SHP77 treated with DMSO at 0.1 percent for 48 hours (cell line): ENCODE data around the gene DCUN1D4.
"Not testable (repeated sequence)": the region's sequence is repeated elsewhere in the genome, so short reads cannot be mapped to it uniquely, and the experiment has no call there.

Experiments used
- DNase-seq: peaks from one replicate; lab custom pipeline; 2025; lab: John Stamatoyannopoulos, UW

DCUN1D4 gene

GRCh38 chr4:51895158-51895557, 52.2 kb downstream of the DCUN1D4 start:
- DNase-seq = no peak

- peak; percentile 49 for DNase-seq
Measured at GRCh38 chr4:51895816-51896408, 53.0 kb downstream of the DCUN1D4 start.

- DNase-seq = no peak
Measured at GRCh38 chr4:51901363-51901762, 58.4 kb downstream of the DCUN1D4 start.

DNA sequence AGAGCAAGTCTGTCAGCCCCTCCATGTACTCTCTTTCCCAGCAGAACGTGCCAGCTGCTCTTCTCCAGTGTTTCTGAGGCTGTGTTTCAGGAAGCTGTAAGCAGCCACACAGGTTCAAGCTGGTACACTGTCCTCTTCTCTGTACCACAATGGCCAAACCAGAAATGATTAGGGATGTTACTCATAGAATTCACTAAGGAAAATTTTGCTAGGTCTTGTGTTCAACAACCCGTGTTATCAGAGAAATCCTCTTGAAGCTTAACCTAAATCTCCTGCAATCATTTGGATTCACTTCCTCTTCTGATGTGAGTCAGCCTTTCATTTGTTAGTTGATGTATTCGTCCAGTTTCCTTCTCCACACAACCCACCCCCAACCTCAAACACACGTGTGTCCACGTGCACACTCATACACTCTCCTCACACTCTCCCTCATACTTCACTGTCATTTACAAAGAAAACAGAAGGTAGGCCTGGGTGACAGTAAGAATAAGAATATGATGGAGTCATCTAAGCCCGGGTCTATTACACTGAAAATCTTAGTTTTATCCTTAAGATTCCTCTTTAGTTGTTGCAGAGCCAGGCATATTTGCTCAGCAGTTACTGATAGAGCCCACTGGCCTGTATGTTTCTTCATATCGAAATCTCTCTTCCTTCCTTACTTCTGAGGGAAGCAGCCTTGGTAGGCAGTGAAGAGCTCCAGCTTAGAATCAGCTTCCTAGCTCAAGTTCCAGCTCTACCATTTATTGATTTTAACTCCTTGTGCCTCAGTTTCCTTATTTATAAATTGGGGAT, 63.4 kb downstream of the DCUN1D4 start:
- DNase-seq = no peak

- DNase-seq = no peak
Measured at GRCh38 chr4:51907006-51907669, 64.2 kb downstream of the DCUN1D4 start.

- DNase-seq = no peak
Measured at GRCh38 chr4:51909236-51909703, 66.3 kb downstream of the DCUN1D4 start.

- no peak for DNase-seq
Measured at GRCh38 chr4:51918251-51918650, 75.3 kb downstream of the DCUN1D4 start.

- no peak for DNase-seq
Measured at GRCh38 chr4:51923343-51923742, 80.4 kb downstream of the DCUN1D4 start.

DNA sequence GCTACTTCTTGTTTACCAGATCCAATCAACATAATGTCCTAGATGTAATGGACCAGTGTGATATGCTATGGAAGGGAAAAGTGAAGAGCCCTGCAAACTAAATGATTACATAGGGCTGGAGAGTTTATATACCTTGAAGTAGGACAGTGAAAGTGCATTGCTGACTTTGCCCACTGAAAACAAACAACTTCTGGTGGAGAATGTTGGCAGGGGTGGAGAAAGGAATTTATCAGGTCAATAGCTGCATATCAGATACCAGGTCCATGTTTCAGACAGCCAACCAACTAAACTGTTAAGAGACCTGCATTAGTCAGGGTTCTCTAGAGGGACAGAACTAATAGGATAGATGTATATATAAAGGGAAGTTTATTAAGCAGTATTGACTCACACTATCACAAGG, 82.4 kb downstream of the DCUN1D4 start:
- no peak for DNase-seq

GRCh38 chr4:51930557-51930956, 87.6 kb downstream of the DCUN1D4 start:
- DNase-seq = no peak

DNA sequence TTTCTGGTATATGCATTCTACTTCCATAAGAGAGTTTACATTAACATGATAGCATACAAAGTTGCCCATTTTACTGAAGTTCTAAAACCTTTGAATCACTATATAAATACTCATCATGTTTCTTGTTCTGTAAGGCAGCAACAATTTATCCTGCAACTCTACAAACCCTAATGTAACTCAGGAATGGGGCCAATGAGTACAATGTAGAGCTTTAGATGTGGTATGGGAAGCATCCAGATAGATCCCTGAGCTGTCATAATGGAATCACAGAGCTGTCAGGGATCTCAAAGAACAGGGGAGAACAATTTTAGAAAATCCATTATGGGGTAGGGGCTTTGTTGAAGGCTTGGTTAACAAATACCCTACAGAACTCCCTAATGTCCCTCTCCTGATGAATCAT, 88.5 kb downstream of the DCUN1D4 start:
- no peak for DNase-seq

- DNase-seq = no peak
Measured at GRCh38 chr4:51932261-51932660, 89.3 kb downstream of the DCUN1D4 start.

- DNase-seq = no peak
Measured at GRCh38 chr4:51932684-51933083, 89.7 kb downstream of the DCUN1D4 start.

DNA sequence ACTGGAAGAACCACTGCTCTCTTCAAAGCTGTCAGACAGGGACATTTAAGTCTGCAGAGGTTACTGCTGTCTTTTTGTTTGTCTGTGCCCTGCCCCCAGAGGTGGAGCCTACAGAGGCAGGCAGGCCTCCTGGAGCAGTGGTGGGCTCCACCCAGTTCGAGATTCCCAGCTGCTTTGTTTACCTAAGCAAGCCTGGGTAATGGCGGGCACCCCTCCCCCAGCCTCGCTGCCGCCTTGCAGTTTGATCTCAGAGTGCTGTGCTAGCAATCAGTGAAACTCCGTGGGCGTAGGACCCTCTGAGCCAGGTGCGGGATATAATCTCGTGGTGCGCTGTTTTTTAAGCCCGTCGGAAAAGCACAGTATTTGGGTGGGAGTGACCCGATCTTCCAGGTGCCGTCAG, 97.5 kb downstream of the DCUN1D4 start:
- DNase-seq = not testable (repeated sequence)

GRCh38 chr4:51942108-51942832, 99.3 kb downstream of the DCUN1D4 start:
- no peak for DNase-seq

DNA sequence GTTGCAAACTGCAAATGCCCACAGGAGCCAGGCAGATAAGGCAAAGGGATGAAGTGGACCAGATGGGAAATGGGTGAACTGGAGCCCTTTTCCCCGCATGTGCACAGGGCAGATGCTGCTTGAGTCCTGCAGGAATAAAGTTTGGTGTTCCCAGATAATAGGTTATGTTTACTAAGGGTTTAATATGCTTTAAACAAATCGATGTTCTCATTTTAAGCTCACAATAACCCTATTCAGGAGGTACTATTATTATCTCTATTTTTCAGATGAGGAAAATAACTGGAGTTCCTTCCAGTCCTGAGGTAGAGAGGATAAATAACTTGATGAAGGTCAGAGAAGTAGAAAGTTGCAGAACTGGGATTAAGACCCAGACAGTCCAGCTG, 99.9 kb downstream of the DCUN1D4 start:
- no peak for DNase-seq

DNA sequence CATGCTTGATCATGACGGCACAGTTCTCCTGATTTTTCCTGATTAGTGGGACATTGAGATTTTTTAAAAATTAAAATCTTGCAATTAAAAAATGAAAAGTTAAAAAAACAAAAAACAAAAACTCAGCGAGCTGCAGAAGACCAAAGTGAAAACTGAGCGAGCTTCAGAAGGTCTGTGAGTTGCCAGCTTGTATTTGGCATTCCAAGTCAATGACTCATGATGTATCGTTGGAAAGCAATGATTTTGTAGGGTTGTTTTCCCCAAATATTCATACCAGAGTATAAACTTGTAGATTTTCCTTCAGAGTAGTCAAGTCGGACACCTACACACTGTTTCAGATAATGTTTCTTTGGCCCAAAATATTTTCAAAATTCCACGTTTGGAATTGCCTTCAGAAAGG, 100.3 kb downstream of the DCUN1D4 start:
- no peak for DNase-seq

GRCh38 chr4:51958199-51958968, 115.4 kb downstream of the DCUN1D4 start:
- DNase-seq = no peak

GRCh38 chr4:51960486-51960885, 117.5 kb downstream of the DCUN1D4 start:
- DNase-seq = no peak

DNA sequence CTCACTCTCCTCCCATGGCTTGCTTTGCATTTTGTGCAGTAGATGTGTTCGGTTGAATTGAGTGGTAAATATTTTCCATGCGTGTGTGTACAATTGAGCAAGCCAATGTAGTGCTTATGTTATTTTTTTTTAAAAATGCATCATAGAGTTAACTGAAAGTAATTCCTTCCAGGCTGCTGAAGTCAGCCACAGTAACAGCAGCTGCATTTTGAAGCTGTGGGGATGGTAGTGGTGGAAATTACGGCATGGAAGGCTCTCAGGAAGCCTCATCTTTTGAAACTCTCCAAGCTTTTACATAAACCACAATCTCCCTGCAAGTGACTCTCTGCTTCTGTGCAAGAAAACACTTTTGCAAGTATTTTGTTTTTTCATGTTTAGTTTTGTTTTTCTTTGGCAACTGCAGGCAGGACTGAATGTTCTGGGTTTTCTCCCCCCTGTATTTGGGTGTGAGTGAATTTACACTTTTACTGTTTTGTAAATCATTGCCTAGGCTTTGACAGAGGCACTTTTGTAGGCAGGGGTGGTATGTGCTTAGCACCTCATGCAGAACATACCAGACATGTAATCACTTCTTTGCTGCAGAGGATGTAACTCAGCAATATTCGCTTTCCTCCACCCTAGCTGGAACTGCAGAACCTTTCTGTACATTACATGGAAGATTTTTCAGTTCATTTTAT, 121.0 kb downstream of the DCUN1D4 start:
- DNase-seq = no peak

GRCh38 chr4:51965862-51966261, 122.9 kb downstream of the DCUN1D4 start:
- no peak for DNase-seq
